Mesothelial cell of epicardium (in vitro differentiated cells): ENCODE results near the gene MACROD2. TPM values are rescaled to one million over a fixed set of nuclear protein-coding genes. Genes with fewer than 3 reads are reported as not detected.

Experiments used
- DNase-seq, 2 experiments: peaks; one replicate each; pipeline ENCODE4 v3.0.0; 2021; ENCODE audit warnings: low spot score in 2 of 2; ENCODE audit not compliant: unreplicated experiment in 2 of 2
- H3K27ac Mint-ChIP-seq: 2 replicates; pipeline ENCODE4 v1.8.0; 2021; ENCODE audit warnings: mixed read lengths
- H3K27me3 Mint-ChIP-seq: 2 replicates; pipeline ENCODE4 v1.8.0; 2021; ENCODE audit warnings: low read depth, mixed read lengths
- H3K36me3 Mint-ChIP-seq: 2 replicates; pipeline ENCODE4 v1.8.0; 2021; ENCODE audit warnings: mixed read lengths
- H3K4me1 Mint-ChIP-seq: 2 replicates; pipeline ENCODE4 v1.8.0; 2021; ENCODE audit warnings: mixed read lengths
- H3K4me3 Mint-ChIP-seq: 2 replicates; pipeline ENCODE4 v1.8.0; 2021; ENCODE audit warnings: mild to moderate bottlenecking, moderate library complexity, mixed read lengths
- H3K9me3 Mint-ChIP-seq: 2 replicates; pipeline ENCODE4 v1.8.0; 2021; ENCODE audit warnings: mixed read lengths
- total RNA-seq: library from RNA; stranded (reverse); gene quantifications from 3 replicates; pipeline ENCODE4 v1.2.1, GENCODE V29; 2021
- TF ChIP-seq, protein P1 (sequence below): fragments of 200-600 bp; sonication (generic); IDR thresholded peaks from one replicate; pipeline ENCODE4 v1.5.0; 2021; ENCODE audit warnings: antibody characterized with exemption; ENCODE audit not compliant: unreplicated experiment

The MACROD2 gene
- total RNA-seq, 1 donor from 2014 or later: 10.0 TPM

DNA sequence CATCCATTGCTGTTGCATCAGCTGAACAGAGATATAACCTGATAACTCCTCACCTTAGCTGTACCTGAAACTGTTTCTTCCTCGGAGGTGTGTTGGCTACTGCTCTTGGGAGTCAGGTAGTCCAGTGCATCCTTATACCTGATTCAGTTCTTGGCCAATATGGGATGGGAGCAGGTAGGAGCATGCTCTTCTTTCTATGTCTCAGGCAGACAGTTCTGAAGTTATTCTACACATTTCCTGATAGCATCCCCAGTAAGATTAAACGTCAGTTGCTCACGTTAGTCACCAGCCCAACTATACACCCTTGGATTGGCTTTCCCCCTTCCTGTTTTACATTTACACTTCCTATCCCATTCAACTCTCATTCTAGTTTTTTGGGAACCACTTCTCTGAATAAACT lies 586.4 kb downstream of the MACROD2 start:
- Mint-ChIP-seq H3K36me3 (peaks cover 1% of the 10 kb centered on the region), H3K4me1 (peaks cover 28% of the 10 kb centered on the region), H3K4me3 (no peak overlapping the region), H3K27ac (no peak overlapping the region), H3K27me3 (no peaks in the 10 kb centered on the region), H3K9me3 (peaks cover 6% of the 10 kb centered on the region)
- TF ChIP-seq, protein P1, sequence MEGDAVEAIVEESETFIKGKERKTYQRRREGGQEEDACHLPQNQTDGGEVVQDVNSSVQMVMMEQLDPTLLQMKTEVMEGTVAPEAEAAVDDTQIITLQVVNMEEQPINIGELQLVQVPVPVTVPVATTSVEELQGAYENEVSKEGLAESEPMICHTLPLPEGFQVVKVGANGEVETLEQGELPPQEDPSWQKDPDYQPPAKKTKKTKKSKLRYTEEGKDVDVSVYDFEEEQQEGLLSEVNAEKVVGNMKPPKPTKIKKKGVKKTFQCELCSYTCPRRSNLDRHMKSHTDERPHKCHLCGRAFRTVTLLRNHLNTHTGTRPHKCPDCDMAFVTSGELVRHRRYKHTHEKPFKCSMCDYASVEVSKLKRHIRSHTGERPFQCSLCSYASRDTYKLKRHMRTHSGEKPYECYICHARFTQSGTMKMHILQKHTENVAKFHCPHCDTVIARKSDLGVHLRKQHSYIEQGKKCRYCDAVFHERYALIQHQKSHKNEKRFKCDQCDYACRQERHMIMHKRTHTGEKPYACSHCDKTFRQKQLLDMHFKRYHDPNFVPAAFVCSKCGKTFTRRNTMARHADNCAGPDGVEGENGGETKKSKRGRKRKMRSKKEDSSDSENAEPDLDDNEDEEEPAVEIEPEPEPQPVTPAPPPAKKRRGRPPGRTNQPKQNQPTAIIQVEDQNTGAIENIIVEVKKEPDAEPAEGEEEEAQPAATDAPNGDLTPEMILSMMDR: no peak
- DNase-seq: no peak

DNA sequence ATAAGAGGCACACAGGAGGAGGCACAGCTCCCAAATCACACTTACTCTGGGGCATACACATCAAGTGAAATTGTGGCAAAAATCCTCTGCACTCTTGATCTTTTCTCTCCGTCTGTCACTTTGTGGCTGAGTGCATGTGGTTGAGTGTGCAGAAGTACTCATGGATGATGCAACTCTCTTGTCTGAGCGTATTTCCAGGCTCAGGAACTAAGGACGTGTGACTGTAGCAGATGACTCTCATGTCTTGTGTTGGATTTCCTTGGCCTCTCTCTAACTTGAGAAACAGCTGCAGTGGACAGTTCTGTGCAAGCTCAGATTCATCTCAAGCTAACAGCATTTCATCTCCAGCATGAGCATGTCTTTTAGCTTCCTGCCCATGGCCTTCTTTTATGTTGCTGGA lies 587.5 kb downstream of the MACROD2 start:
- TF ChIP-seq, protein P1: no peak
- Mint-ChIP-seq H3K4me1 (peaks cover 28% of the 10 kb centered on the region), H3K9me3 (peaks cover 6% of the 10 kb centered on the region), H3K27me3 (no peaks in the 10 kb centered on the region), H3K36me3 (peaks cover 1% of the 10 kb centered on the region), H3K27ac (no peak overlapping the region), H3K4me3 (no peak overlapping the region)
- no peak for DNase-seq

DNA sequence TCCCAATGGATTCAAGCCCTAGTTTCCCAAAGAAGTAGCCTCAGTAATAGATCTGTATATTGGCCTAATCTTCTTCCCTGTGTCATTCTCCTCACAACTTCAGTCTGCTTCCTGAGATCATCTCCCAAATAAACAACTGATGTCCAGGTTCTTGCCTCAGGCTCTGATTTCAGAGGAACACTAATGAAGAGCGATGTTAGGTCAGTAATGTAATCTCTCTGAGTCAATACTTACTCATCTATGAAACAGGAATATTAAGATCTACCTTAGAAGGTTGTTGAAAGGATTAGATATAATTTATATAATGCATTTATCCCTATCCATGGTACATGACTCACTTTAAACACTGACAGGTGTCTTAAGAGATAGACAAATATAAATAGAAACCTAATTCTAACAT lies 588.1 kb downstream of the MACROD2 start:
- H3K27ac Mint-ChIP-seq: no peak overlapping the region
- TF ChIP-seq, protein P1: no peak

DNA sequence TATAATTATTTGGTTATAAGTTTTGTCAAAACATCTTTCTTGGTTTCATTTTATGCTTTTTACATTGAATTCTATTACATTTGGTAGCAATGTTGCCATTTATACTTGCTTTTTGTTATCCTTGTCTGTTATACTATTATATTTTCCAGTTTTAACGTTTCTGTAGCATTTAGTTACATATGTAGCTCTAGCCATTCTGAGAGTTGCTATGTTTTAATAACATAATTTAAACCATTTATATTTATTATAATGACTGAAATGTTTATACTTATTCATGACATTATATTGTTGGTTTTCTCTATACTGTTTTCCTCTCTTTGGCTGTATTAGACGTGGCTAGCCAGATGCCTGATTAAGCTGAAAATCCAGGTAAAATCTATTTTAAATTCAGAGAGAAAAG lies 594.1 kb downstream of the MACROD2 start:
- Mint-ChIP-seq H3K9me3 (peaks cover 7% of the 10 kb centered on the region), H3K27ac (no peak overlapping the region), H3K36me3 (no peaks in the 10 kb centered on the region), H3K4me1 (peaks cover 8% of the 10 kb centered on the region), H3K27me3 (no peaks in the 10 kb centered on the region), H3K4me3 (no peak overlapping the region)
- TF ChIP-seq, protein P1: no peak
- no peak for DNase-seq

More for the DNA sequence above, 588.1 kb downstream of the MACROD2 start:
- H3K4me1 Mint-ChIP-seq: peaks cover 25% of the 10 kb centered on the region
- H3K9me3 Mint-ChIP-seq: peaks cover 6% of the 10 kb centered on the region
- no peak for DNase-seq
- H3K27me3 Mint-ChIP-seq: no peaks in the 10 kb centered on the region
- H3K36me3 Mint-ChIP-seq: peaks cover 1% of the 10 kb centered on the region
- H3K4me3 Mint-ChIP-seq: no peak overlapping the region

DNA sequence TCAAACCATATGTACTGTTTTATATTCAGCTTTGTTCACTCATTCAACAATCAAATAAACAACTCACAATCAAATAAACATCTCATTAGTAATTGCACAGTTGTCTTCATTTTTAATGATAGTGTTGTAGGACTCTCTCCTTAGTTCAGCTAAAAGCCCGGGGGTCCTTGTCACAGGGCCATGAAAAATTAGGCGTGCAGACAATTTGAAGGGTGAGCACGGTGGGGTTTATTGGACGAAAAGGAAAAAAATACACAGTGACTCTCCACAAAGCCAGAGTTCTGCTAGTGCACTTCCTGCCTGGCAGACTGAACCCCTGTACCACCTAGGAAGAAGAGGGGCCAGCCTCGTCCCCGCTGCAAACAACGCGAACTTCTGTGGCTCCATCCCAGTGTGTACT lies 599.7 kb downstream of the MACROD2 start:
- Mint-ChIP-seq H3K9me3 (peaks cover 11% of the 10 kb centered on the region), H3K27ac (no peak overlapping the region), H3K27me3 (no peaks in the 10 kb centered on the region), H3K36me3 (peaks cover 5% of the 10 kb centered on the region), H3K4me3 (no peak overlapping the region), H3K4me1 (peaks cover 23% of the 10 kb centered on the region)
- DNase-seq: no peak
- TF ChIP-seq, protein P1: no peak

DNA sequence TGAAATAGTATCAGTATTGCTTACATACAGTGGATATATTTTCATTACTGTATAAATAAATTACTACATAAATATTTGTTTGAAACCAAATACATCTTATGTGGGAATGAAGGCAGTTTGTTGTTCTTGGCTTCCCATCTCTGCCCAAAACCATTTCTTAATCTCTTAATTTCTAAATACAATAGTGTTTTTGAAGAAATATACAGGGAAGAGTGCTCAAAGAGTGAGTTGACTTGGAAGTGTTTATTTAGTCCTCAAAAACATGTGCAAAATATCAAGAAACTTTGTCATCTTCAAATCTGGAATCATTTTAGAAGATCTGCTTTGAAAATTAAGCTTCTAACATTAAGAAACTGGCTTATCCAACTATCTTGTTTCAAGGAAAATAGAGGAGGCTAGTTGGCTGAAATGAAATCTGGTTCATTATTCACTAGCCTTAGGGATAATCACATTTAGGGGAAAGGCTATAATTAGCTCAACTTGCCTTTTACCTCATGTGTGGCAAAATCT lies 601.9 kb downstream of the MACROD2 start:
- Mint-ChIP-seq H3K4me1 (peaks cover 20% of the 10 kb centered on the region), H3K36me3 (peaks cover 5% of the 10 kb centered on the region), H3K27me3 (no peaks in the 10 kb centered on the region), H3K9me3 (peaks cover 9% of the 10 kb centered on the region), H3K27ac (peak overlapping the region; percentile 82), H3K4me3 (no peak overlapping the region)
- no peak for DNase-seq
- TF ChIP-seq, protein P1: no peak
